HCT116 (cell line): ENCODE data around the gene PLA2G2F. TPM values are rescaled to one million over a fixed set of nuclear protein-coding genes. Genes with fewer than 3 reads are reported as not detected.

Experiments used
- ATAC-seq: fragments of 200-7000 bp; cut with Tn5 transposase; 2 replicates; pipeline ENCODE4 v1.9.1; 2020; ENCODE audit warnings: mild to moderate bottlenecking, moderate library complexity
- BruUV-seq: library from RNA; stranded (reverse); fragments of 400-500 nt; replicated peaks from 2 replicates; lab custom pipeline; 2021; lab: Mats Ljungman, UMichigan
- CTCF ChIA-PET: fragments of 300-600 bp; sonication (Branson Sonifier 250); formaldehyde crosslinking; loops from one replicate; lab custom pipeline; 2021; ENCODE audit warnings: antibody characterized with exemption; lab: Charles Lee
- POLR2A ChIA-PET: fragments of 300-600, 350-600 bp; sonication (Branson Sonifier 250); formaldehyde crosslinking; loops from one replicate; lab custom pipeline; 2021; ENCODE audit warnings: antibody characterized with exemption; lab: Charles Lee
- RAD21 ChIA-PET, 2 experiments: fragments of 300-600 bp; sonication (Branson Sonifier 250); formaldehyde crosslinking; loops; one replicate each; lab custom pipeline; 2023; ENCODE audit warnings: low total read pairs in 2 of 2; ENCODE audit not compliant: uncharacterized antibody in 2 of 2, unreplicated experiment in 2 of 2, low non-redundant PET in 1 of 2; lab: Charles Lee
- DNase-seq: peaks from one replicate; pipeline ENCODE4 v3.0.0-alpha.2; 2010; ENCODE audit warnings: low read depth, low spot score
- H2AFZ ChIP-seq: fragments of 200-600 bp; shearing (Covaris generic), sonication (generic); 2 replicates; pipeline ENCODE4 v1.6.1; 2017; ENCODE audit warnings: low read depth, mixed run types, mixed read lengths, antibody characterized with exemption, low read length; ENCODE audit not compliant: poor library complexity, severe bottlenecking
- H3K27ac ChIP-seq: 2 replicates; pipeline ENCODE4 v1.5.1; 2012; ENCODE audit warnings: low read depth, low read length
- H3K27me3 ChIP-seq: fragments of 200-600 bp; sonication (generic); 2 replicates; pipeline ENCODE4 v1.6.1; 2016; ENCODE audit warnings: mixed run types, low read length, mixed read lengths; ENCODE audit not compliant: insufficient read depth
- H3K36me3 ChIP-seq, 2 experiments: fragments of 200-500 bp in 1 of 2; fragments of 200-600 bp in 1 of 2; sonication (Bioruptor generic) in 1 of 2; sonication (generic) in 1 of 2; 2 replicates each; pipeline versions ENCODE4 v1.5.1 to v1.6.1; 2014 to 2016; ENCODE audit warnings: low read length in 2 of 2, inconsistent platforms in 1 of 2, mixed read lengths in 1 of 2, mixed run types in 1 of 2; ENCODE audit not compliant: insufficient read depth in 2 of 2, control insufficient read depth in 1 of 2
- H3K4me1 ChIP-seq, 2 experiments: fragments of 200-600 bp in 1 of 2; sonication (generic) in 1 of 2; 2 replicates each; pipeline versions ENCODE4 v1.5.1 to v1.6.1; 2012 to 2017; ENCODE audit warnings: low read length in 2 of 2, inconsistent platforms in 1 of 2, mild to moderate bottlenecking in 1 of 2, mixed read lengths in 1 of 2, mixed run types in 1 of 2, moderate library complexity in 1 of 2; ENCODE audit not compliant: insufficient read depth in 2 of 2, control insufficient read depth in 1 of 2
- H3K4me2 ChIP-seq: fragments of 200-600 bp; sonication (generic); 2 replicates; pipeline ENCODE4 v1.6.1; 2017; ENCODE audit warnings: mixed run types, low read length, mixed read lengths
- H3K4me3 ChIP-seq, 2 experiments: fragments of 200-600 bp in 1 of 2; sonication (generic) in 1 of 2; replicated peaks in 1 of 2; 2 replicates each; pipeline ENCODE4 v1.5.1; 2011 to 2016; ENCODE audit warnings: low read length in 2 of 2, control low read depth in 1 of 2, low read depth in 1 of 2, mild to moderate bottlenecking in 1 of 2, mixed read lengths in 1 of 2, mixed run types in 1 of 2
- H3K79me2 ChIP-seq: fragments of 200-600 bp; sonication (generic); 2 replicates; pipeline ENCODE4 v1.6.1; 2017; ENCODE audit warnings: mild to moderate bottlenecking, mixed run types, low read length, moderate library complexity, mixed read lengths; ENCODE audit not compliant: insufficient read depth
- H3K9ac ChIP-seq: fragments of 200-600 bp; sonication (generic); 2 replicates; pipeline ENCODE4 v1.6.1; 2016; ENCODE audit warnings: low read length, mixed read lengths
- H3K9me2 ChIP-seq: fragments of 200-600 bp; sonication (generic), shearing (Covaris generic); 2 replicates; pipeline ENCODE4 v1.6.1; 2017; ENCODE audit warnings: mixed run types, mild to moderate bottlenecking, moderate library complexity; ENCODE audit not compliant: insufficient read depth
- H3K9me3 ChIP-seq, 2 experiments: fragments of 200-500 bp in 1 of 2; fragments of 200-600 bp in 1 of 2; sonication (Bioruptor generic) in 1 of 2; sonication (generic) in 1 of 2; 2 replicates each; pipeline ENCODE4 v1.6.1; 2014 to 2017; ENCODE audit warnings: low read length in 2 of 2, mixed read lengths in 2 of 2, inconsistent platforms in 1 of 2, low read depth in 1 of 2, mild to moderate bottlenecking in 1 of 2, mixed run types in 1 of 2, moderate library complexity in 1 of 2; ENCODE audit not compliant: control insufficient read depth in 1 of 2, insufficient read depth in 1 of 2
- H4K20me1 ChIP-seq: fragments of 200-600 bp; sonication (generic), shearing (Covaris generic); 2 replicates; pipeline ENCODE4 v1.6.1; 2017; ENCODE audit warnings: mixed run types, mild to moderate bottlenecking, moderate library complexity; ENCODE audit not compliant: insufficient read depth
- CBX3 ChIP-seq: IDR thresholded peaks from 2 replicates; pipeline ENCODE4 v1.6.1; 2012; ENCODE audit warnings: low read depth
- ELF1 ChIP-seq: IDR thresholded peaks from 2 replicates; pipeline ENCODE4 v1.6.1; 2012; ENCODE audit warnings: low read depth, borderline replicate concordance
- EZH2 ChIP-seq: fragments of 200-600 bp; sonication (generic); IDR thresholded peaks from 2 replicates; pipeline ENCODE4 v1.6.1; 2017; ENCODE audit warnings: antibody characterized with exemption, mixed run types
- EZH2phosphoT487 ChIP-seq: fragments of 200-600 bp; IDR thresholded peaks from 2 replicates; pipeline ENCODE4 v1.6.1; 2018; ENCODE audit warnings: antibody characterized with exemption, borderline replicate concordance
- FOSL1 ChIP-seq: IDR thresholded peaks from 2 replicates; pipeline ENCODE4 v1.6.1; 2012; ENCODE audit warnings: low read depth
- JUND ChIP-seq: IDR thresholded peaks from 2 replicates; pipeline ENCODE4 v1.6.1; 2012
- POLR2A ChIP-seq: IDR thresholded peaks from 2 replicates; pipeline ENCODE4 v1.7.0; 2011; ENCODE audit warnings: borderline replicate concordance; ENCODE audit not compliant: insufficient read depth, insufficient read length; ENCODE audit errors: extremely low read depth
- POLR2AphosphoS5 ChIP-seq: IDR thresholded peaks from 2 replicates; pipeline ENCODE4 v1.6.1; 2011; ENCODE audit warnings: mild to moderate bottlenecking, low read depth, low read length, moderate library complexity
- RAD21 ChIP-seq: IDR thresholded peaks from 2 replicates; pipeline ENCODE4 v1.6.1; 2012; ENCODE audit warnings: low read depth, mild to moderate bottlenecking
- SIN3A ChIP-seq: IDR thresholded peaks from 2 replicates; pipeline ENCODE4 v1.6.1; 2012; ENCODE audit warnings: low read depth
- SRF ChIP-seq: IDR thresholded peaks from 2 replicates; pipeline ENCODE4 v1.6.1; 2012; ENCODE audit warnings: low read depth
- YY1 ChIP-seq: IDR thresholded peaks from 2 replicates; pipeline ENCODE4 v1.6.1; 2011; ENCODE audit warnings: low read length, low read depth, moderate library complexity, mild to moderate bottlenecking; ENCODE audit not compliant: insufficient replicate concordance; ENCODE audit errors: extremely low read depth
- ZFX ChIP-seq: fragments of 450-650 bp; IDR thresholded peaks from 2 replicates; pipeline ENCODE4 v1.6.1; 2017
- ZNF274 ChIP-seq: fragments of 200-500 bp; sonication (Bioruptor generic); IDR thresholded peaks from 2 replicates; pipeline ENCODE4 v1.6.1; 2014; ENCODE audit warnings: mild to moderate bottlenecking, low read depth, low read length, inconsistent platforms
- intact Hi-C: fragments of 100-400 bp; cut with micrococcal nuclease; formaldehyde crosslinking; loops from 2 replicates; pipeline ENCODE4 v1.10.0; 2022
- total RNA-seq: library from RNA; stranded (reverse); gene quantifications from one replicate; pipeline ENCODE4 v1.2.1, GENCODE V29; 2021; ENCODE audit not compliant: unreplicated experiment
- TF ChIP-seq, protein P1 (sequence below): IDR thresholded peaks from 2 replicates; pipeline ENCODE4 v1.6.1; 2012
- TF ChIP-seq, protein P2 (sequence below): IDR thresholded peaks from 2 replicates; pipeline ENCODE4 v1.6.1; 2011; ENCODE audit warnings: mild to moderate bottlenecking, low read length, moderate library complexity; ENCODE audit not compliant: insufficient replicate concordance; ENCODE audit errors: extremely low read depth
- TF ChIP-seq, protein P3 (sequence below), 3 experiments: fragments of 200-600 bp in 1 of 3; sonication (generic) in 1 of 3; IDR thresholded peaks in 2 of 3; conservative IDR thresholded peaks in 1 of 3; 2 replicates each; pipeline ENCODE4 v1.5.1; 2012 to 2017; ENCODE audit warnings: low read depth in 2 of 3, low read length in 2 of 3, antibody characterized with exemption in 1 of 3, borderline replicate concordance in 1 of 3, control low read depth in 1 of 3, mild to moderate bottlenecking in 1 of 3, mixed read lengths in 1 of 3, mixed run types in 1 of 3, moderate library complexity in 1 of 3; ENCODE audit not compliant: insufficient read depth in 1 of 3
- TF ChIP-seq, protein P4 (sequence below): IDR thresholded peaks from 2 replicates; pipeline ENCODE4 v1.6.1; 2012

PLA2G2F gene
- total RNA-seq, 1 experiment from 2014 or later = 0.12 TPM

DNA sequence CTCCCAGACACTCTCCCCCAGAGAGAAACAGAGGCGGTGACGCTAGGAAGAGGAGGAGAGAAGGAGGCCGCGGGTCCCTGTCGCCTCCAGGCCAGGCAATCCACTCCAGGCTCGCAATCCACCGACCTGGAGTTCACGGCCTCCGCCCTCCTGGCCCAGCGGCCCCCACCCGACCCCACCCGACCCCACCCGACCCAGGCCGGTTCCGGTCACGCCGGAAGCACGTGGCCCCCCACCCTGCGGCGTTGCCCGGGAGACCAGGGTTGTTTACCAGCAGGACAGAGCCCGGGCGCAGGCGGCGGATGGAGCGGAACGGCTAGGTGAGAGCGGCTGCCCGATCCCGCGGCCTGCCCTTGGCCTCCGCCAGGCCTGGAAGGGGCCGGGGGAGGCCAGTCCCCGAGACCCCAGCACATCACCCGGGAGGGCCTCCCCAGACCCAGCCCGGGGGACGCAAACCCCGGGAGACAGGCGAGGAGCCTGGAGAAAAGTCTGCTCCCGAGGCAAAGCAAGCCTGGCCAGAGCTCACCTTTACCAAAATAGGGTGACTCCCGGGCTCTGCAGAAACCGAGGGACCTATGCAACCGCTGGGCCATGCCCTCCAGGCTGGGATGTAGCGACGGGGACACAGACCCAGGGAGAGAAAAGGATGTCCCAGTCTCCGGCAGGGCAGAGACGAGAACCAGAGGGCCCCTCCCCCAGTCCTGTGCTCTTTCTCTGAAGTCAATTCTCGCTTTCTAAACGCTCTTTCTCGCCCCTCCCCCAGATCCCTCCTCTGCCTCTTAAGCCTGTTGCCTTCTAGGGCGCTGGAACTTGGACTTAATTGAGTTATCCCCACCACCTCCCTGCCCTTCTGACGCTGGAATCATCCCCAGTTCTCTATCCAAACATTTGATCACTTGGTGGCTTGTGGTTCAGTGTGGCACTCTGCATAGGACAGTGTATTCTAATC lies 47.0 kb downstream of the PLA2G2F start, which contains the start of the genes PLA2G2C and UBXN10:
Gene PLA2G2C (minus strand): TSS at position 685 of the 949 bp plus-strand sequence. CDS start 9,155 bp downstream, outside the sequence.
Gene UBXN10 (plus strand): TSS at position 263 of the 949 bp plus-strand sequence. CDS start 4,466 bp downstream, outside the sequence.
- Histone ChIP-seq H2AFZ (no peak within 1 kb of the TSS), H3K9me3 (no peaks in the 10 kb centered on the region), H3K4me3 (no peak within 1 kb of the TSS), H3K9ac (no peak within 1 kb of the TSS), H3K79me2 (no peaks in the 10 kb centered on the region), H3K27me3 (peaks cover 14% of the 10 kb centered on the region; the same call in 1 of the 2 replicates), H3K27ac (no peak within 1 kb of the TSS), H4K20me1 (no peaks in the 10 kb centered on the region), H3K36me3 (no peaks in the 10 kb centered on the region), H3K4me1 (no peaks in the 10 kb centered on the region), H3K9me2 (no peaks in the 10 kb centered on the region), H3K4me2 (no peak within 1 kb of the TSS)
- intact Hi-C loops = no loop called here
- DNase-seq (no peak), ATAC-seq (no peak)
- RAD21 ChIA-PET = no interaction called here
- CTCF ChIA-PET = no interaction called here
- POLR2A ChIA-PET = no interaction called here
- BruUV-seq = no TSS peak
- no peak for TF ChIP-seq RAD21
- TF ChIP-seq, protein P1, sequence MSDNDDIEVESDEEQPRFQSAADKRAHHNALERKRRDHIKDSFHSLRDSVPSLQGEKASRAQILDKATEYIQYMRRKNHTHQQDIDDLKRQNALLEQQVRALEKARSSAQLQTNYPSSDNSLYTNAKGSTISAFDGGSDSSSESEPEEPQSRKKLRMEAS = no peak
- no peak for TF ChIP-seq ZFX
- no peak for TF ChIP-seq ZNF274
- TF ChIP-seq YY1 = no peak
- TF ChIP-seq POLR2AphosphoS5 = no peak
- TF ChIP-seq, protein P2, sequence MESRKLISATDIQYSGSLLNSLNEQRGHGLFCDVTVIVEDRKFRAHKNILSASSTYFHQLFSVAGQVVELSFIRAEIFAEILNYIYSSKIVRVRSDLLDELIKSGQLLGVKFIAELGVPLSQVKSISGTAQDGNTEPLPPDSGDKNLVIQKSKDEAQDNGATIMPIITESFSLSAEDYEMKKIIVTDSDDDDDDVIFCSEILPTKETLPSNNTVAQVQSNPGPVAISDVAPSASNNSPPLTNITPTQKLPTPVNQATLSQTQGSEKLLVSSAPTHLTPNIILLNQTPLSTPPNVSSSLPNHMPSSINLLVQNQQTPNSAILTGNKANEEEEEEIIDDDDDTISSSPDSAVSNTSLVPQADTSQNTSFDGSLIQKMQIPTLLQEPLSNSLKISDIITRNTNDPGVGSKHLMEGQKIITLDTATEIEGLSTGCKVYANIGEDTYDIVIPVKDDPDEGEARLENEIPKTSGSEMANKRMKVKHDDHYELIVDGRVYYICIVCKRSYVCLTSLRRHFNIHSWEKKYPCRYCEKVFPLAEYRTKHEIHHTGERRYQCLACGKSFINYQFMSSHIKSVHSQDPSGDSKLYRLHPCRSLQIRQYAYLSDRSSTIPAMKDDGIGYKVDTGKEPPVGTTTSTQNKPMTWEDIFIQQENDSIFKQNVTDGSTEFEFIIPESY = no peak
- TF ChIP-seq JUND = no peak
- no peak for TF ChIP-seq EZH2
- TF ChIP-seq POLR2A = no peak
- TF ChIP-seq, protein P3, sequence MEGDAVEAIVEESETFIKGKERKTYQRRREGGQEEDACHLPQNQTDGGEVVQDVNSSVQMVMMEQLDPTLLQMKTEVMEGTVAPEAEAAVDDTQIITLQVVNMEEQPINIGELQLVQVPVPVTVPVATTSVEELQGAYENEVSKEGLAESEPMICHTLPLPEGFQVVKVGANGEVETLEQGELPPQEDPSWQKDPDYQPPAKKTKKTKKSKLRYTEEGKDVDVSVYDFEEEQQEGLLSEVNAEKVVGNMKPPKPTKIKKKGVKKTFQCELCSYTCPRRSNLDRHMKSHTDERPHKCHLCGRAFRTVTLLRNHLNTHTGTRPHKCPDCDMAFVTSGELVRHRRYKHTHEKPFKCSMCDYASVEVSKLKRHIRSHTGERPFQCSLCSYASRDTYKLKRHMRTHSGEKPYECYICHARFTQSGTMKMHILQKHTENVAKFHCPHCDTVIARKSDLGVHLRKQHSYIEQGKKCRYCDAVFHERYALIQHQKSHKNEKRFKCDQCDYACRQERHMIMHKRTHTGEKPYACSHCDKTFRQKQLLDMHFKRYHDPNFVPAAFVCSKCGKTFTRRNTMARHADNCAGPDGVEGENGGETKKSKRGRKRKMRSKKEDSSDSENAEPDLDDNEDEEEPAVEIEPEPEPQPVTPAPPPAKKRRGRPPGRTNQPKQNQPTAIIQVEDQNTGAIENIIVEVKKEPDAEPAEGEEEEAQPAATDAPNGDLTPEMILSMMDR (IDR thresholded peaks at IDR 0.05 in 2 of 3, conservative IDR thresholded peaks at IDR 0.05 in 1 of 3; ENCODE audit: borderline replicate concordance in 1 of 3, insufficient read depth in 1 of 3, low read depth in 2 of 3, low read length in 2 of 3) = no peak
- no peak for TF ChIP-seq EZH2phosphoT487
- TF ChIP-seq FOSL1 = no peak
- TF ChIP-seq ELF1 = no peak
- no peak for TF ChIP-seq SIN3A
- TF ChIP-seq CBX3 = no peak
- TF ChIP-seq, protein P4, sequence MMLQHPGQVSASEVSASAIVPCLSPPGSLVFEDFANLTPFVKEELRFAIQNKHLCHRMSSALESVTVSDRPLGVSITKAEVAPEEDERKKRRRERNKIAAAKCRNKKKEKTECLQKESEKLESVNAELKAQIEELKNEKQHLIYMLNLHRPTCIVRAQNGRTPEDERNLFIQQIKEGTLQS = no peak
- no peak for TF ChIP-seq SRF
